CD4-positive, alpha-beta T cell treated with Interleukin-15 for 1 hour (primary cell): Measurements from ENCODE around the gene PPP1R17.
A peak's percentile ranks its signal among the peaks of the same experiment; 100 is the strongest.

Experiments used
- DNase-seq: peaks from one replicate; pipeline ENCODE4 v3.0.0-alpha.2; 2020

PPP1R17 gene

DNA sequence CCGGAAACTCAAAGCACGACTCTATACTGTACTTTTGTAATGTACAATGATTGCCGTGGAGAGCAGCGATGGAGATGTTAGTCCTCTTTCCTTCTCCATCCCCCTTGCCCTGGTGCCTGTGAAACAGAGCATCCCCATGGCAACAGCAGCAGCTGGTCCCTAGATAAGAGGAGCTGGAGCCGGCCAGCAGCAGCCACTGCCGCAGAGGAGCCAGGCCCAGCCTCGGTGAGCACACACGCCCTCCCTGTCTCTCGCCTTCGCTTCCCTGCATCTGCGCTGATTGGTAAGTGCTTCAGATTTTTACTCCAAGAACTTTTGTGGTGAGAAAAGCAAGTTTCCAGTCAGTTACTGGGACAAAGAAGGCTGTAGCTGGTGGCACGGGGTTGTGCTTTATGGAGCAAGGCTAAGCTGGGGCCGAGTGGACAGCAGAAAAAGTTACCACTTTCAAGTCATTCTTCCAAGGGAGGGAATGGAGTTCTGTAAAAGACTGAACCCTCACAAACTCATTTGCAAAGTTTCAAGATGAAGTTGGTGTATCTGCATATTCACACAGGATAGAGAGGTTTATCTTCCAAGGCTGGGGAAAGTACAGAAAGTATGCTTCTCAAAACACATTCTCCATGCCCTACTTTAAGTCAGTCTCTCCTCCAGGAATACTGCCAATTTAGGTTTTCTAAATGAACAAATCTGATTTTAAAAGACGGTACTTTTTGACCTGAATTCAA lies at the start of gene PPP1R17:
TSS of gene PPP1R17 (plus strand) at position 192 of the 725 bp plus-strand sequence. CDS start 5,227 bp downstream, outside the sequence.
- no peak for DNase-seq

- no peak for DNase-seq
These were observed 46.6 kb upstream of the PPP1R17 start for GRCh38 chr7:31640381-31640780.

DNA sequence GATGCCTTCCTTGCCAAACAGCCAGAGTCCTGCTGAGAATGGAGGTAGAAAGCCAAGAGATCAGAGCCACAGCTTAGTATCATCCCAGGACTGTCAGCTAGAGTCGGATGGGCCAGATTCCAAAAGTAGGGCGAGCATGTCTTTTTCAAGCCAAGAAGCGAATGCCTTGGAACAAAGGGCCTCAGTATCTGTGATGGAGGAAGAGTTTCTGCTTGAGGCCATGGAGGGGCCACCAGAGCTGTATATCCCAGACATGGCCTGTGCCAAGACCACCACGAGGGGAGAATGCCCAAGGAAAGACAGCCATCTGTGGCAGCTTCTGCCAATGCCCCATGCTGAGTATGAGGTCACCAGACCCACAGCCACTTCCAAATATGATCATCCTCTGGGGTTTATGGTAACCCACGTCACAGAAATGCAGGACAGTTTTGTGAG lies 44.3 kb upstream of the PPP1R17 start:
- DNase-seq = no peak

GRCh38 chr7:31646942-31647341 lies 40.1 kb upstream of the PPP1R17 start:
- no peak for DNase-seq

DNA sequence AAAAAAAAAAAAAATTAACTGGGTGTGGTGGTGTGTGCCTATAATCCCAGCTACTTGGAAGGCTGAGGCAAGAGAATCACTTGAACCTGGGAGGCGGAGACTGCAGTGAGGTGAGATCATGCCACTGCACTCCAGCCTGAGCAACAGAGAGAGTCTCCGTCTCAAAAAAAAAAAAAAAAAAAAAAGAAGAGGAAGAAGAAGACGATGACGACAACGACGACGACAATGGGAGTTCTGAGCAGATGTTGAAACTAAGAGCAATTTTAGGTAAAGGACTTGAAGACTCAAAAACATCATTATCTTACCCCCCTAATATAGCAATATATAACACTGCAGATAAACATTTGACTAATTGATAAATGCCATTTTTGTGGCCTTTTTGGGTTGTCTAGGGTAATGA lies 39.5 kb upstream of the PPP1R17 start:
- peak; percentile 28 for DNase-seq

- no peak for DNase-seq
These were observed 38.7 kb upstream of the PPP1R17 start for GRCh38 chr7:31648288-31648687.

GRCh38 chr7:31648880-31649279 lies 38.1 kb upstream of the PPP1R17 start:
- DNase-seq = no peak

DNA sequence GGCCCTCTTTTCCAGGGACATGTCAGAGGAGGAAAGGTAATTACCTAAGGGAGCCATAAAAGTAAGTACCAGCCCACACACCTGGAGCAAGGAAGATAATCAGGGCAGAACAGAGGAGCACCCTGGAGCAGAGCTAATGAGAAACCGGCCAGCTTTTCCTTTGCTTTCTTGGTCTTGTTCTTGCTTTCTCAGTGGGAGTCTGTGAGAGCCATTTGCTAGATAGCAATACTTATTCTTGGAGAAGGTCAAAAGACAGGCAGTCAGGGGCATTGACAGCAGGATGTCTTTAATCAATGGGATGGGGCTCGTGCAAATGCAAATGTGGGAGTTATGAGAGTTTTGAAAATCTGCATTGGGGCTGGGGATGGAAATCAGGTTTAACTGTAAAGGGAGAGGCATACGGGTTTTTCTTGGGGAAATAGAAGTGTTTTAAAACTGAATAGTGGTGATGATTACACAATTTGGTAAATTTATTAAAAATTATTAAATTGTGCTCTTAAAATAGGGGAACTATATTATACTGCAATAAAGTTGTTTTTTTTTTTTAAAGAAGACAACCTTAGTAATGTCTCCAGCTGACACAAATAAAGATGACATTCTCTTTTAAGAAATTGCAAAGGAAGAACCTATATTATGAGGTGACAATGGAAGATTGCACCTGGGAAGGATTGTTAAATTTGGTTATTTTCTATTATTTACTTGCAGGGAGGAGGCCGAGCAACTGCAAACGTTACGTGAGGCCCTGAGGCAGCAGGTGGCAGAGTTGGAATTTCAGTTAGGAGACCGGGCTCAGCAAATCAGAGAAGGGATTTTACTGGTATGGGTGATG lies 35.6 kb upstream of the PPP1R17 start:
- DNase-seq = no peak

GRCh38 chr7:31652063-31652326 lies 35.0 kb upstream of the PPP1R17 start:
- DNase-seq = no peak

GRCh38 chr7:31663072-31663471 lies 23.9 kb upstream of the PPP1R17 start:
- no peak for DNase-seq

GRCh38 chr7:31664890-31665289 lies 22.1 kb upstream of the PPP1R17 start:
- no peak for DNase-seq

DNA sequence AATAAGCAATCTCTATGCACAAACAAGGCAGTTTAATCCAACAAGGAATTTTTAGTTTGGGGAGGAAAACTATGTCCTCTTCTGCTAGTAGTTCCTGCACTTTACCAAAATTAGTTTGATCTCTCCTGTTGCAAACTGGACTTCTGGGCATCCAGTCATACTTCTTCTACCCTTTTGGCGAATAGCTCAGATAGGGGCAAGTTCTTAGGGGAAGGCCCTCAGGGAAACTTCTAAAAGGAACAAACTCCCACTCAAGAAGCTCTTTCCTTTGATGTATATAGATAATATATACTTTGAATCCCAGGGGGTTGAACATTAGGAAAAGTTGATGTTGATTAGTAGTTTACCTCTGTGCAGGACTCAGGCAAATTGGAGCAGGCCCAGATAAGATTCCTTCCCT lies 21.5 kb upstream of the PPP1R17 start:
- no peak for DNase-seq

DNA sequence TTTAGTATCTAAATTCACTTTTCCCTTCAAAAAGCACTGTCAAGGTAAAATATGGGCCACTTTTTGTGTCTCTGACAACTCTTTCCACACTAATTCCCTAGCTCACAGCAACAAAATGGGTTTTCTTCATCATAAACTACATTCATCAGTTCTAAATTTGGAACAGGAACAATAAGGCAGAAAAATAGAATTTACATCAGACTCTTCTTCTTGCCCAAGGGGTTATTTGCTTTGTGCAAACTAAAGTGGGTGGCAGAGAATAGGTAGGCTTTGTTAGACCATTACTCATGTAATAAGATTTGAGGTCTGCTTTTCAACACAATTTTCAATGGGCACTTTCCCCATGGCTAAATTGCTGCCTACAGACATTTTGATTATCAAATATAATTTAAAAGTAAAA lies 17.6 kb upstream of the PPP1R17 start:
- DNase-seq = no peak

- no peak for DNase-seq
These were observed 7.3 kb upstream of the PPP1R17 start for GRCh38 chr7:31679574-31680305.

GRCh38 chr7:31683445-31684225 lies 3.4 kb upstream of the PPP1R17 start:
- no peak for DNase-seq

- peak; percentile 31 for DNase-seq
These were observed 1.4 kb downstream of the PPP1R17 start for GRCh38 chr7:31688372-31688771.

DNA sequence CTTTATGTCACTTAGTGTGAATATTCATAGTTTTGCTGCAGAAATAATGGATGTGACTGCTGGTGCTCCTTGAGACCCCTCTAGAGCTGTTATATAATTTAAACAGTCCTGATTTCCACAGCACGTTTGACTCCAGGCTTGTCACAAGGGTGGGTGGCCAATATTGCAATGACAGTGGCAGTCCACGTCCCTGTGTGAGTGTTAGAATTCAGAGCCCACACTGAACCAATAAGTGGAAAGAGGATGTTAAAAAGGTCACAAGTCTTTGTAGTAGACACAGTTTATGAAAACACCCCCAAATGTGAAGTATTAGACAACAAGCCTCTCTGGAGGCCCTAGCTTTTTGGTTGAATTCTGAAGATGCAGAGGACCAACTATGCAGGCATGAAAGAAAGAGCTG lies 2.0 kb downstream of the PPP1R17 start:
- DNase-seq = no peak

DNA sequence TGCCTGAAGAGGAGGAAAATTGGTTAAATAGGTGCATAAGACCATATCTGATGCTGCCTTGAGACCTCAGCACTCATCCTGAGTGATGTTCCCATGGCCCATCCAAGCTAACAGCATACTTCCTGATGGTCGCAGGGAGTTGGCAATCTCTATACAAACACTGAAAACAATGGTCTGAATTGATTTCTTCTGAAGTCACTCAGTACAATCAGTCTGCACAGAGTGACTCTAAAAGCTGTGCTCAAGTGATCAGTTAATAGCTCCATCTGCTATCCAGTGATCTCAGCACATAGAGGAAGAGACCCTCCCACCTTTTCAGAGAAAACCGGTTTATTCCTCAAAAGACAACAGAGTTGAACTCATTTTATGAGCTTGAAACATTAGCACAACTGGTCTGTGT lies 3.9 kb downstream of the PPP1R17 start:
- DNase-seq = no peak

DNA sequence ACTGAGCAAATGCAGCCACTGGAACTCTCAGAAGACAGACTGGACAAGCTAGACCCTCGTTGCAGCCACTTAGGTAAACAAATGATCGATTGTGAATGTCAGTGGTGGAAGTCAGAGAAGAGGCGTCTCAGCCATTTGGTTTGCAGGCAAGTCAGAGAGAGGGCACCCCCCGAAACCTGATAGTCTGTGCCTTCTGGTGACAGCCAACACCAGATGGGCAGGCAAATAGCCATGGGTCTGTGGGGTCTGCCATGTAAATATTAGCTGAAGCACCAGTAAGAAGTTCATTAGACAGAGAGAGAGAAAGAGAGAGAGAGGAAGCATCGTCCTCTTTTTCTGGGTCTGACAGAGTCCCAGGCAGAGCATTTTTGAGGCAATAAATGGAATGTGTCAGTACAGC lies 5.4 kb downstream of the PPP1R17 start:
- no peak for DNase-seq

GRCh38 chr7:31692871-31693270 lies 5.9 kb downstream of the PPP1R17 start:
- no peak for DNase-seq

DNA sequence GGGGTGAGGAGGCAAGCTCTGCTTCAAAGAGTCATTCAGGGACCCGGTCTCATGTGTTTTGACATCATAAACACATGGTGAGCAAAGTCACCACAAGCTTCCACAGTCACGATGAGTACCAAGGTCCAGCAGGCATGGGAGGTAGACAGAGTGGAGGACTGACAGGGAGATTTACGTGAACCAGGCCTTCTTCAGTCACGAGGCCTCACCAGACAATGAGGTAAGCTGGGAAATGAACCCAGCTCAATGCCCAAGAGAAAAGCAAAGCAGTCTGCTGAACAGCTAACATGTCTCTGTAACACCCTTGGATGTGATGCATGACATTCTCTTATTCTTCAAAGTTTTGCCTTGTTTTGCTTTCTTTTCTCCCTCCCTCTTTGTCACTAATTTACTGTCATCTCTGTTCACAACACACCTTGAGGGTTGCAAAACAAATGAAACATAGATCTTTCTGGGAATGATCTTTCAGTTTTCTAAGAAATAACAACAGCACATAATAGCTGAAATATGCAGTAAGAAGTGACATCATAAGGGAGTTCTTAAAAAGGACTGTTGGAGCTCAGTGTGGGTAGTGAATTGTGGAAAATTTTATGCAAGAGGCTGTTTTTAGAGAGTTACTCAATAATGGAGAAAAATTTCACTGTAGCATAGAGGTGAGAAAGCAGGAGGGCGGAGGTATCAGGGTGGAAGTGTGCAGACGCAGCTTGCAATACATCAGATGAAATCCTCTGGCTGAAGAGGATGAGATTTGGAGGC lies 9.0 kb downstream of the PPP1R17 start:
- DNase-seq = no peak

- peak; percentile 30 for DNase-seq
These were observed 12.0 kb downstream of the PPP1R17 start for GRCh38 chr7:31699050-31699449.
